Subcutaneous abdominal adipose tissue (tissue), 5 donors: ENCODE data around the gene CLEC18A.
A peak's percentile ranks its signal among the peaks of the same experiment; 100 is the strongest.
"Not testable (repeated sequence)": the region's sequence is repeated elsewhere in the genome, so short reads cannot be mapped to it uniquely, and the experiment has no call there.

ENCODE experiments used
- H3K27ac ChIP-seq: one replicate; pipeline ENCODE4 v1.7.0; 2013; ENCODE audit warnings: low read depth, mild to moderate bottlenecking, inconsistent platforms, low read length, moderate library complexity
- H3K27me3 ChIP-seq, 5 donors: one replicate each; pipeline ENCODE4 v1.7.0; 2013; ENCODE audit warnings: low read length in 5 of 5, inconsistent platforms in 1 of 5; ENCODE audit not compliant: control insufficient read depth in 5 of 5, insufficient read depth in 4 of 5
- H3K36me3 ChIP-seq, 5 donors: one replicate each; pipeline ENCODE4 v1.7.0; 2013; ENCODE audit warnings: low read length in 5 of 5; ENCODE audit not compliant: control insufficient read depth in 5 of 5, insufficient read depth in 5 of 5
- H3K4me1 ChIP-seq, 5 donors: one replicate each; pipeline ENCODE4 v1.7.0; 2013; ENCODE audit warnings: low read length in 5 of 5, mild to moderate bottlenecking in 3 of 5, moderate library complexity in 1 of 5; ENCODE audit not compliant: control insufficient read depth in 5 of 5, insufficient read depth in 5 of 5
- H3K4me3 ChIP-seq, 5 donors: one replicate each; pipeline ENCODE4 v1.7.0; 2013; ENCODE audit warnings: low read length in 5 of 5, low read depth in 1 of 5
- H3K9ac ChIP-seq, 5 donors: one replicate each; pipeline ENCODE4 v1.7.0; 2013; ENCODE audit warnings: low read length in 5 of 5, mild to moderate bottlenecking in 4 of 5, moderate library complexity in 3 of 5
- H3K9me3 ChIP-seq, 5 donors: one replicate each; pipeline ENCODE4 v1.7.0; 2013; ENCODE audit warnings: low read length in 5 of 5; ENCODE audit not compliant: control insufficient read depth in 5 of 5
- donor health status: healthy.
- donor health status: healthy.
- donor health status: healthy.
- donor health status: healthy.
- donor health status: healthy.

Gene CLEC18A

DNA sequence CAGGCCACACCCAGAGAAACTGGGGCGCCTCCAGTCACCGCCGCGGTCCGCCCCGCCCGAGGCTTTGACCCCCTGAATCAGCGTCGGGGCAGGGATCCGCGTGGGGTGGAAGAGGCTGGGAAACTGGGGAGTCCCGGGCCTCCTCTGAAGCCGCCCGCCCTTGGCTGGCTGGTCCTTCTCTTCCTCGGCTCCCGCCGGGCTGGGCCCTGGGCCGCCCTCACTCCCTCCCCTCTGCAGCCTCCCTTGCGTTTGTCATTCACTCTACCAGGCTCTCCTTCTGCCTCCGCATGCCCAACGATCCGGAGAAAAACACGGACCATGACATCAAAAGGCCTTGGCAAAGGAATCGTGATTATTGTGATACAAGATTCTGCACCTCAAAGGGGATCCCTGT is 14.5 kb downstream of the CLEC18A start:
- H3K9ac ChIP-seq, H3K36me3 ChIP-seq, H3K27ac ChIP-seq, H3K9me3 ChIP-seq, H3K27me3 ChIP-seq, H3K4me1 ChIP-seq: not testable (repeated sequence)
- H3K4me3 ChIP-seq: peak overlapping the region in 2 of 5 donors; percentile 47 to 66

DNA sequence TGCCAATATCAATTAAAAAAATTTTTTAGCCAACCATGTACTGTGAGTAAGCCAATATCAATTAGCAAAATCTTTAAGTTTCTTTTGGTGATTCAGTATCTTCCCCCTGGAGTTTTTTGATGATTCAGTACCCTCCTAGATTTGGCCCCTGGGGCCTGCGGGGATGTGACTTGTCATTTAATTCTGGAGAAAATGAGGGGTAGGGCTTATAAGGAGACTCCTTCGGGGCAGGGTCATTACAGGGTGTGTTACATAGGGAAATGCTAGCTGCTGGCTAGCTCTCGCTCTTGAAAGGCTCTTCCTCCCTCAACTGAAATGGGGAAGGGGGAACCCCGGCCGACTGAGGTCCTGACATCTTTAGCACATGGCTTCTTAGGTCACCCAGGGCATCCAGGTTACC is 16.6 kb downstream of the CLEC18A start:
- not testable (repeated sequence) for H3K4me3 ChIP-seq, H3K27ac ChIP-seq, H3K36me3 ChIP-seq, H3K4me1 ChIP-seq, H3K9ac ChIP-seq, H3K27me3 ChIP-seq, H3K9me3 ChIP-seq

DNA sequence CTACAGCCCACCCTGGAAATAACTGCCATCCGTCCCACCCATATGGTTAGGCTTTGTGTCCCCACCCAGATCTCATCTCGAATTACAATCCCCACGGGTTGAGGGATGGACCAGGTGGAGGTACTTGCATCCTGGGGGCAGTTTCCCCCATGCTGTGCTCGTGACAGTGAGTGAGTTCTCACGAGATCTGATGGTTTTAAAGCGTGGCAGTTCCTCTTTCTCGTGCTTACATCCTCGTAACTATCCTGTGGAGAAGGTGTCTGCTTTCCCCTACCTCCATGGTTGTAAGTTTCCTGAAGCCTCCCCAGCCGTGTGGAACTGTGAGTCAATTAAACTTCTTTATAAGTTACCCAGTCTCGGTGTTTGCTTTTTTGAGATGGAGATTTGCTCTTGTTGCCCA is 17.0 kb downstream of the CLEC18A start:
- H3K9ac ChIP-seq, H3K27me3 ChIP-seq, H3K9me3 ChIP-seq, H3K4me1 ChIP-seq, H3K27ac ChIP-seq, H3K36me3 ChIP-seq, H3K4me3 ChIP-seq: not testable (repeated sequence)

DNA sequence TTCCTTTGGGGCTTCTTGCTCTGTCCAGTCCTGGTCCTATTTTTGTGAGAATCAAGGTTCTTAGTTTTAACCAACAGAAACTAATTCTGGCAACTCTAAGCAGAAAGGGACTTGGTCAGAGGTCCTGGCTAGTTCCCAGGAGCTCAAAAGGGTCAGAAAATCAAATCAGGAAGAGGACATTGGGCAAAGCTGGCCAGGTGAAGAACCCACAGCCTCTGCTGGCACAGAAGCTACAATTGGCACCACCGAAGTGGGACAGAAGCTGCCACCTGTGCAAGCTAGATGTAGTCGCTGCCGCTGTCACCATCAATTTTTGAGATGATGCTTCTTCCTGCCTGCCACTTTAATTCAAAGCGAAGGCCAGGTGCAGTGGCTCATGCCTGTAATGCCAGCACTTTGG is 18.5 kb downstream of the CLEC18A start:
- H3K9ac ChIP-seq, H3K4me3 ChIP-seq, H3K27ac ChIP-seq, H3K36me3 ChIP-seq, H3K9me3 ChIP-seq, H3K27me3 ChIP-seq, H3K4me1 ChIP-seq: not testable (repeated sequence)

DNA sequence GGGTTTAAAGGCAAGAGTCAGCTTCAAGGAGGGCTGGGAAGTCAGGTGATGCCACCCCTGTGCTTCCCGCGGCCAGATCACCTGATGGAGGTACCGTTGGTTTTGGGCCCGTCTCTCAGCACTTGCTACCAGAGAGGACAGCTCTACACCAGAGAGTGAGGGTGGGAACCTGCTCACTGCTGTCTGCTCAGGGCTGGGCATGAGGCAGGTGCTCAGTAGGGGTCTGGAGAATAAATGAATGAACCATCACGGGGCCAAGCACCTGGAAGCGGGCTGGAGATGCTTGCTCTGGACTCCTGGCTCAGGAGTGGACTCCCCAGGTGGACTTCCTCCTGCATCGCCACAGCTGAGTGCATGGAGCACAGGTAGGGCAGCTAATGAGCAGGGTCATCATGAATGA is 21.0 kb downstream of the CLEC18A start:
- H3K4me1 ChIP-seq, H3K9ac ChIP-seq, H3K4me3 ChIP-seq, H3K27me3 ChIP-seq, H3K36me3 ChIP-seq, H3K9me3 ChIP-seq, H3K27ac ChIP-seq: not testable (repeated sequence)

DNA sequence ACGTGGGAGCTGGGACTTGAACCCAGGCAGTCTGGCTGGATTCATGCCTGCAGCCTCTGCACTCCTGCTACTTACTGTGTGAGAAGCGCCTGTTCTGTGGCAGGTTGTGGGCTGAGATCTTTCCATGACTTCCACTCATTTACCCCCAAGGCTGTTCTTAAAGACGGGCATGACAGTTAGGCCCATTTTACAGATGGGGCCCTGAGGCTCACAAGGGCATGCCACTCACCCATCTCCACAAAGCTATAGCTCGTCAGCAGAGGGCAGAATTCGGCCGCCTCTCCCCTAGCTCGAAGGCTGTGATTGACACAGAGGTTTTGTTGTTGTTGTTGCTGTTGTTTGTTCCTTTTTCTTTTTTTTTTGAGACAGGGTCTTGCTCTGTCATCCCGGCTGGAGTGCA is 21.8 kb downstream of the CLEC18A start:
- not testable (repeated sequence) for H3K27ac ChIP-seq, H3K4me1 ChIP-seq, H3K36me3 ChIP-seq, H3K4me3 ChIP-seq, H3K9me3 ChIP-seq, H3K9ac ChIP-seq, H3K27me3 ChIP-seq

DNA sequence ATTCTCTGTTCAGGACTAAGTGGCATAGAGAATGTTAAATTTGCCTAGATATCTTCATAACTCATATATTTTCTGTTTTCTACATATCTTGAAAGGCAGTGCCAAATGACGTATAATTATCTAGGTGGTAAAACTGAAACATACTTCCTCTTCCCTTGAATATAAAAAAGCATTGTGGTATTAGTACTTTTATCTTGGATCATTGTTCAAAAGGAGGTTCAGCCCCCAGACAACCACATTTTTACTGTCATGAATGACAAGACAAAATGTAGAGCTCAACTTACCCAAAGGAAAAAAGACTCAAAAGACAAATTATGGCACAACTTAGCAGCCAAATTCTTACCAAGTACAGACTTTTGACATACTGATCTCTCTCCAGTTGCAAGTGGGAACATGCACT is 34.1 kb downstream of the CLEC18A start:
- H3K27ac ChIP-seq, H3K9me3 ChIP-seq, H3K4me3 ChIP-seq, H3K9ac ChIP-seq, H3K4me1 ChIP-seq, H3K27me3 ChIP-seq: not testable (repeated sequence)
- H3K36me3 ChIP-seq: peaks cover 3 to 11% (median 4%) of the 10 kb centered on the region in 5 donors

DNA sequence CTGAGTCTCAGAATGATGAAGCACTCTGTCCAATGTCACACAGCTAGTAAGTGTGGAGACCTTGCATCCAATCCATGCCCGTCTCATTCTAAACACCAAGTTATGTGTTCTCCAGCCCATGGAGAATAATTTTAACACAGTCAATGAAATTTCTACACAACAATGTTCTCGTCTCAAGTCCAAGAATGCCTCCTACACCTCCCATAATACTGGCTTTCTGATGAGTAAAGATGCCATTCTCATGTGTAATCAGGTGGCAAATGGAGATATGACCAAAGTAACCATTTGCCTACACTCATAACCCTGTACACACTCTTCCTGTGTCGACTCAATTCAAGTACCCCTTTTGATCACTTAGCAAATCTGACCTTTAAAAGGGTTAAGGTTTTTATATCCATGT is 46.8 kb downstream of the CLEC18A start:
- not testable (repeated sequence) for H3K27me3 ChIP-seq, H3K9me3 ChIP-seq, H3K4me3 ChIP-seq, H3K4me1 ChIP-seq, H3K27ac ChIP-seq, H3K9ac ChIP-seq
- H3K36me3 ChIP-seq: peaks cover 0 to 21% (median 6%) of the 10 kb centered on the region in 5 donors

DNA sequence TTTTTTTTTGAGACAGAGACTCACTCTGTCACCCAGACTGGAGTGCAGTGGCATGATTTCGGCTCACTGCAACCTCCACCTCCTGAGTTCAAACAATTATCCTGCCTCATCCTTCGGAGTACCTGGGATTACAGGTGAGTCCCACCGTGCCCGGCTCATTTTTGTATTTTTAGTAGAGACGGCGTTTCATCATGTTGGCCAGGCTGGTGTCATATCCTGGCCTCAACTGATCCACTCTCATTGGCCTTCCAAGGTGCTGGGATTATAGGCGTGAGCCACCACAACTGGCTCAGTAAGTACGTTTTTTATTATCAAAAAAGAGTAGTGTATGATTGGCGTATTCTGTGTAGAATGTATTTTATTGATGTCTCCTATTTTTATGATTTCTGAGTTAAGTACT is 48.7 kb downstream of the CLEC18A start:
- not testable (repeated sequence) for H3K27ac ChIP-seq, H3K9ac ChIP-seq, H3K27me3 ChIP-seq, H3K9me3 ChIP-seq, H3K4me1 ChIP-seq, H3K4me3 ChIP-seq
- H3K36me3 ChIP-seq: peaks cover 0 to 12% (median 4%) of the 10 kb centered on the region in 5 donors

DNA sequence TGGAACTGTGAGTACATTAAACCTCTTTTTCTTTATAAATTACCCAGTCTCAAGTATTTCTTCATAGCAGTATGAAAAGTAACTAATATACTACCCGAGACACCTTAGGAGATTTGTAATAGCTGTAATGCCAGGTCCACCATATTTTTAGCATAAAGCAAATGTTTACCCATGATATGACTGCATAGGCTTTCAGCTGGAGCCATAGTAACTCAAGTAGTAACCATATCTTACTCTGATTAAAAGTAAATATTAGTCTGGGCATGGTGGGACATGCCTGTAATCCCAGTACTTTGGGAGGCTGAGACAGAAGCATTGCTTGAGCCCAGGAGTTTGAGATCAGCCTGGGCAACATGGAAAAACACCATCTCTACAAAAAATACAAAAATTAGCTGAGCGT is 52.4 kb downstream of the CLEC18A start:
- not testable (repeated sequence) for H3K27ac ChIP-seq, H3K4me3 ChIP-seq, H3K4me1 ChIP-seq, H3K36me3 ChIP-seq, H3K9ac ChIP-seq, H3K27me3 ChIP-seq, H3K9me3 ChIP-seq

DNA sequence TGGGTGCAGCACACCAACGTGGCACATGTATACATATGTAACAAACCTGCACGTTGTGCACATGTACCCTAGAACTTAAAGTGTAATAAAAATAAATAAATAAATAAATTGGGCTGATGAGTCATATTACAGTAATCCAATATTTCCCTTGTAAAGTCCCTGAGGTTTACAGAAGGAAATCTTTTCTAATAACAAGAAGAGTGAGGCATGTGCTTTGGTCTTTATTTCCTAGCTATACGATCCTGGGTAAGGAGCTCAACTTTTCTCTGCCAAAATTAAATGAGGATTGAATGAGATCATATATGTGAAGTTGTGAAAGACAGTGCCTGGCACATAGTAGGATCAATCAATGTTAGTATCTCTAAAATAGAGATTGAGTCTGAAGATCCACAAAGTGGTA is 57.5 kb downstream of the CLEC18A start:
- H3K27me3 ChIP-seq, H3K27ac ChIP-seq, H3K9ac ChIP-seq, H3K4me3 ChIP-seq, H3K9me3 ChIP-seq, H3K4me1 ChIP-seq: not testable (repeated sequence)
- H3K36me3 ChIP-seq: peaks cover 0 to 19% (median 12%) of the 10 kb centered on the region in 5 donors
